Astrocyte of the spinal cord (primary cell): ENCODE data around the gene ANXA8L1.
"Not testable (repeated sequence)": the region's sequence is repeated elsewhere in the genome, so short reads cannot be mapped to it uniquely, and the experiment has no call there.

Experiments used
- DNase-seq: peaks from one replicate; pipeline ENCODE4 v3.0.0; 2011; ENCODE audit warnings: low read depth, low spot score
- H3K4me3 ChIP-seq: 2 replicates; pipeline ENCODE4 v1.5.1; 2011; ENCODE audit warnings: low read depth, mild to moderate bottlenecking, low read length, moderate library complexity
- in situ Hi-C: cut with HindIII; loops from 2 replicates; pipeline ENCODE4 v1.10.0; 2017; ENCODE audit warnings: low sequenced_read_pairs

The ANXA8L1 gene

DNA sequence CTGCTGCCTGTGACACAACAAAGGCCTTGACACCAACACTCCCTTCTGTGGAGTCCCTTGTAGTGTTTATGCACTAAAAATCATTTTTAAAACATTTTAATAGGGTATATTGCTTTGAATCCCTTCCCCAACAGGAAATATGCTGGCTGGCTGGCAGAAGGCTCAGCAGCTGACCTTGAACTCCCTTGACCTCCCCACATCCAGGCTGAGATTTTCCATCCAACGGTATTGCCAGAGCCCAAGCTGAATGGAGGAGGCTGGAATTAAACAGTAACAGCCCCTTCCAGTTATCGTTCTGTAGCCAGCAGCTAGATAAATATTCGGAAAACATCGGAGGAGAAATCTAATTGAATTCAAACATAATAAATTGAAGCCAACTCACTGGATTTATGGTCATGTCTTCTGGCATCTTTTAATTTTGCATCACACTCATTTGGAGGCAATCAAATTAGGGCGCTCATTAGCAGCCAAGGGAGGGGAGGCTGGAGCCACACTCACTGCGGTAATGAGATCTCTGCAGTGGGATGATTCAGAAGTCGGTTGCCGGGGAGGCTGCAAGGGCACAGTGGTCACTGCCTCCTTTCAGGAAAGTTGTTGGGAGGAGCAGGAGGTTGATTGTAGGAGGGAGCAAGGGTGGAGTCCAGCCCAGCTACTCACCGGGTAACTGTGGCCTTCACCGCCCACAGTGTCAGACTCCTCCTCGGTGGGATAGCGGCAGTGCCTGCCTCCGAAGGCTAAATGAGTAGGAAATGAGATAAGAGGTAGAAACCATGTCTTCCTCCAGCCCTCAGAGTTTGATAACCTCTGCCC is 44.2 kb downstream of the ANXA8L1 start:
- in situ Hi-C loops, H3K4me3 ChIP-seq, DNase-seq: not testable (repeated sequence)

DNA sequence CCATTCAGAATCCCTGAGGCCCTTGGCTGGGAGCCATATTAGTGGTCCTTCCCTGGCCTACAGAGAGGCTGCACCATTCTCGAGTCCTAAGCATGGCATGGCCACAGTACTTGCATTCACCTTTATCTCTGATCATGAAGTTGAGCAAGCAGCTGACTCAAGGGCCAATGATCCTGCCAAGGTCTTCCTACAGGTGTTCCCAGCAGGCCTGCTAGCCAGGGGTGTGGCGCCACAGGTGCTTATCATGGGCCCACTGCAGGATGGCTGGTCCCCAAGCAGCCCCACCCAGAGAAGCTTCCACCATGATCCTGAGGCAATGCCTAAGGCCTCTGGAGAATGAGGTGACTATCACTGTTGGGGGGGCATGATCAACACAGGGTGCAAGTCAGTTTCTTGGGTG is 48.0 kb downstream of the ANXA8L1 start:
- H3K4me3 ChIP-seq, DNase-seq, in situ Hi-C loops: not testable (repeated sequence)

DNA sequence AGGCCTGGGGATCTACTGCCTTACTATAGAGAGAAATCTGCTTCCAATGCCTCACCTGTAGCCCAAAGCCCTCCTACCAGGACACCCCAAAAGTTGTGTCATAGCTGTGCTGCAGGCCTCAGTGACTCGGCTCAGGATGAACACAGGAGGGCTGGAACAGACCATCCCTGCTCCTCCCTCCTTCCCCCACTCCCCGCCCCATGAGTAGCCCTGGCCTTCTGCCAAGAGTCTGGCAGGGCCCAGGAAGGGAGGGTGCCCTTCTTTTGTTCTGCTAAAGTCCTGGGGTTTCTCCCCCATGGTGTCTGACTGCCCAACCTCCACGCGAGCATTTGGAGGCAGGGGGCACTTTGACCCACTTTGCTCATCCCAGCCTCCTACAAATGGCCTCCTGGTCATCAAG is 65.4 kb downstream of the ANXA8L1 start:
- DNase-seq, H3K4me3 ChIP-seq, in situ Hi-C loops: not testable (repeated sequence)
